ENCODE results near the gene SLCO3A1.

Gene SLCO3A1

DNA sequence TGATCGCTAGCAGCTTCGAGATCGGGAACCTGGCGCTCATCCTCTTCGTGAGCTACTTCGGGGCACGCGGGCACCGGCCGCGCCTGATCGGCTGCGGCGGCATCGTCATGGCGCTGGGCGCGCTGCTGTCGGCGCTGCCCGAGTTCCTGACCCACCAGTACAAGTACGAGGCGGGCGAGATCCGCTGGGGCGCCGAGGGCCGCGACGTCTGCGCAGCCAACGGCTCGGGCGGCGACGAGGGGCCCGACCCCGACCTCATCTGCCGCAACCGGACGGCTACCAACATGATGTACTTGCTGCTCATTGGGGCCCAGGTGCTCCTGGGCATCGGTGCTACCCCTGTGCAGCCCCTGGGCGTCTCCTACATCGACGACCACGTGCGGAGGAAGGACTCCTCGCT lies 62.5 kb downstream of the SLCO3A1 start:
- DNase-seq = no peak

DNA sequence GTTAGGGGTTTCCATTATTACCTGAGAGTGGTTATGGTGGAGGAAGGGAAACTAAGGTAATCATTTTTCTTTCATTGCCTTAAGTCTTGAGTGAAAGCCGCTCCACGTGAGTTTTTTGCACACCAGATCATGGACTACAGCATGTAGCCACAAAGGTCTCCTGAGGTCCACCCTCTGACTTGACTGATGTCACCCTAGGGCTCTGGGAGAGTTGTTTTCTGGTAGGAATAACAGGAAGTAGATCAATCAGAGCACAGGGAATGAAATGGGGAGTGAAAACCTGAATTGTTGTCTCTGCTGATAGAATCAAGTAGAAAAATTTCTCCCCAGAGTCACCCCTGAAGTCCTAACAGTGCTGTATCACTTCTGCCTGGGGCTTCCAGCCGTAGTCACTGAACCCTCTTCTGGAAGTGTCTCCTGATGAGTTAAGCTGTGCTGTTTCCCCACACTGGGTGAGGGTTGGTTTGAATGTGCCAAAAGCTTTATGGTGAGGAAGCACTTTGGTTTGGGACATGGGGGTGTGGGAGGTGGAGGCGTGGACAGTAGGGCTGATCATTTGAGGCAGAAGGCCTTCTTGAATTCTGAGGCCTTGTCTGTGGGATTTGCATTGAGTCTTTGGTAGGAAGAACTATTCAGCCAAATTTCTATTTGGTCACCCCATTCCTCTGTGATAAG lies 64.3 kb downstream of the SLCO3A1 start:
- no peak for DNase-seq

DNA sequence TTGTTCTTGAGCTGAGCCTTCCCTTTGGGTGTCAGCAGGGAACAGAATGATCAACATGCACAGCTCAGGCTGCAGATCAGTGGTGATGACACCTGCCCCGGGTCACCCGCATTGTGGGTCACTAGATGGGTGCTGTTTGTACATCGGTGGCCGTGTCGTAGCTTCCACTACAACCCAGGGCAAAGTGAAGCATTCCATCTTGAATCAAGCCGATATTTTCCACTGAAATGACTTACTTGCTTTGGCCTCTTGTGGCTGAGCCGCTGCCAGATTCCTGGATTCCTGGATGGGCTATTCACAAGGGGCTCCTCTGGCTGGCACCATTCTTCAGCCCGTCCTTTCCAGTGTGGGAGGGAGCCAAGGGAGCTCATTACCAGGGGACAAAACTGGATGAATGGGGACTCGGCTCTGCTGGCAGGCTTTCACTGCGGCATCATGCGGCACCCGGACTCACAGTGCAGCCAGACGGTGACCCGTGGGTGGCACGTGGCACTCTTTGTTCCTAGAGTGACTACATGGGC lies 65.6 kb downstream of the SLCO3A1 start:
- no peak for DNase-seq

DNA sequence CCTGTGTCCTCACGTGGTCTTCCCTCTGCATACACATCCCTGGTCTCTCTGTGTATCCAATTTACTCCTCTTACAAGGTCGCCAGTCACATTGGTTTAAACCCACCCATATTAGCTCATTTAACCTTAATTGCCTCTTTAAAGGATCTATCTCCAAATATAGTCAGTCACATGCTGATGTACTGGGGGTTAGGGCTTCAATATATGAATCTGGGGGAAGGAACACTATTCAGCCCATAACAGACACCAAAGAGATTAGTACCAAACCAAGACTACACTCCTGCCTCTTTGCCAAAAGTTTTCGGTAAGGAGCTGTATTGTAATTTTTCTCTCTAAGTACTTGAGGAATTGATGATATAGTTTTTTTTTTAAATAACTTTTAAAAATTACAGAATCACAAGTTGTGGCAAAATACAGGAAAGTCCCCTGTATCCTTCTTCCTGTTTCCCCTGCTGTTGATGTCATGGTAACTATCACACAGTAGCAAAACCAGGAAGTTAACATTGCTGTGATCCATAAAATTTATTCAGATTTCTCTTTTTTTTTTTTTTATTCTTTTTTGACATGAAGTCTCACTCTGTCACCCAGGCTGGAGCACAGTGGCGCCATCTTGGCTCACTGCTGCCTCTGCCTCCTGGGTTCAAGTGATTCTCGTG lies 67.8 kb downstream of the SLCO3A1 start:
- DNase-seq = peak; percentile 46

DNA sequence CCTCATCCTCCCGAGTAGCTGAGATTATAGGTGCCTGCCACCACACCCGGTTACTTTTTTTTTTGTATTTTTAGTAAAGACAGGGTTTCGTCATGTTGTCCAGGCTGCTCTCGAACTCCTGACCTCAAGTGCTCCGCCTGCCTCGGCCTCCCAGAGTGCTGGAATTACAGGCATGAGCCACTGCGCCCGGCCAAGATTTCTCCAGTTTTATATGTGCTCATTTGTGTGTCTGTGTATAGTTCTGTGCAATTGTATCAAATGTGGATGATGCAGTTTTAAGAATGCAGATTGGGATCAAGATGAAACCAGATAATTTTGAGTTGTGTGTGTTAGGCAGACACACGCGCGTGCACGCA lies 68.3 kb downstream of the SLCO3A1 start:
- no peak for DNase-seq

DNA sequence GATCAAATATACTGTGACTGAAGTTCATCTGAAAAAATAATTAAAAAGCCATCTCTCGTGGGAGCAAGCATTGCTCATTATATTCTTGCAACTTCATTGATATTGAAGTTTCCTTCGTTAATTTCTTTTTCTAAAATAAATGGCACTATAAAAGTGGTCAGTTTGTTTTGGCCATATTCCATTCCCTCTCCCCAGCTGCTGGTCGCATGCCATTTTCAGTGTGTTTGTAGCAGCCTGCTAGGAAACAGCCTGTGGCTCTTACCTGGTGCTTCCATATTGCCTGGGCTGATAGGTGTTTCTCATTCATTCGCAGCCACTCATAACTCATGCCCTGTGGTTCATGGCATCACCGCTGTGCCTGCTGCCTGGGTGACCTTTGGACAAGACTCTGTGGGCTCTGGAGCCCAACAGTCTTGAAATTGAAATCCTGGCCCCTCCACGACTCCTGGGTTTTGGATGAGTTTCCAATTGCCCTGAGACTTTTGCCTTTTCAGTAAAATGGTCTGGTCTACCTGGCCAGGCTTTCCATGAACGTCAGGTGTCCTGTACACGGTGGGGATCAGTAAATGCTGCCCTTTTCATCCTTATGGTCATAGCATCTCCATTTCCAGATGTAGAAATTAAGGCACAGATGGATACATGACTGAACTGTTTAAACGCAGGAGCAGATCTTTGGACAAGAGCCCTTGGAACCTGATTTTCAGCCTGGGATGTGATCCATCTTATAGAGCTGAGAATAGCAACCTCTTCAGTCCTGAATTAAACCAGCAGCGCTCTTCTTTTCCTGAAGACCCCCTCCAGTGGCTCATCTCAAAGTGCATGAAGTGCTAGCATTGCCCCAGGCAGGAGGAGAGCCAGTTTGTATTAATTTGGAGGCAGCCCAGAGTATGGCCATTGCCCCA lies 69.4 kb downstream of the SLCO3A1 start:
- DNase-seq = no peak

DNA sequence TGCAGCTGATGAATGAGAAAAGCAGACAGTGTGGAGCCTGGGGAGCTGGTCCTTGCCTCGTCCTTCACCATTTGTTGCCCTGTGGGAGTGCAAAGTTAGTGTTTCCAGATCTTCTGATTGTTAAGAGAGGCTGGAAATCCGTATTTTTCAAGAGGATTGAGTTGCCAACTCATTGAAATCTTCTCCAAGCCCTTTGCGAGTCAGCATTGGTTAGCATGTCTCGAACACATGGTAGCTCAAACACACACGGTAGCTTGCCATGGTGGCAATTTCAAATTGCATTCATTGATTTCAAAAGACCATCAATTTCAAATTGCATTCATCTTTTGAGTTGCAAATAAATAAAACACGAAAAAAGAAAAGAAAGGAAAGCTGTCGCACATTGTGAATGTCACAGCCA lies 70.7 kb downstream of the SLCO3A1 start:
- no peak for DNase-seq

DNA sequence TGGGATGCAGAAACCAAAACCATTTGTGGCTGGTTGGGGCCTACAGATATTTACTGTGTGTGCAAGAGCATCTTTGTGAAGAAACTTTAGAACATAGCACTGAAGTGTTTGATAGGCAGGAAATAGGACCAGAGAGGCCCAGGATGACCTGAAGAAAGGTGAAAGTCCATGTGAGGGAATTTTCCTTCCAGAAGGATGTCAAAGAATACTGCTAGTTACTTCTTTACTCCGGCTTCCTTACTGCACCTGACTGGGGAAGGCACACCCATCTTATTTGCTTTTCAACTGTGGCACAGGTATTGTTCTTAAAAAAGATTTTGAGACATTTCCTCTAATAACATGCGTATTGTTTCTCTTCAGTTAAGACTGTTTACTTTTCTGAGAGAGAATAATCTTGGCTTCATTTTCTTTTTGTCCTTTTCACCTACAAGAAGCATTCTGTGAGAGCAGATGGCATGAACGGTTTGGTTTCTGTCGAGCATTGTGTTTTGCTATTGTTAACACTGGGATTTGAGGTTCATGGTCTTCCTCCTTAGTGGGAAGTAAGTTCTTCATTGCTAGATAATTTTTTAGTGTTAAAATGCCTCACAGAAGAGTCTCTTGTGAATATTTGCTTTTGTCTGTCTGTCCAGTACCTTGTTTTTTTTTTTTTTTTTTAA lies 71.5 kb downstream of the SLCO3A1 start:
- DNase-seq = no peak

DNA sequence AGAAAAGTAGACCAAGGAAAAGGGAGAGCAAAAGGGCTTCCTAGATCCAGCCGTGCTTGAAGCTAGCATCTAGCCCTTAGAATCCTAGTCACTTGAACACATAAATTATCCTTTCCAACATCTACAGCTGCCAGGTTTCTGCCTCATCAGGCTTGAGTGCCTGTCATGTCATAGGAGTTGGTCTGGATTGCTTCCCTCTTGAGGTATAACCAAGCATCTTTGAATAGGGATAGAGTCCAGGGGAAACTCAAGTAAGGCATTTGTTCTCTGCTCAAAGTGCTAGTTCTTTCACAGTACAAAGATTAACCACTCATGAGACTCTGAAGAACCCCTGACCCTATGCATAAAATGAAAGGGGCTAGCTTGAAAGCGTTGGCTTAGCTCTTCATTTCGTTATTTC lies 72.3 kb downstream of the SLCO3A1 start:
- no peak for DNase-seq

DNA sequence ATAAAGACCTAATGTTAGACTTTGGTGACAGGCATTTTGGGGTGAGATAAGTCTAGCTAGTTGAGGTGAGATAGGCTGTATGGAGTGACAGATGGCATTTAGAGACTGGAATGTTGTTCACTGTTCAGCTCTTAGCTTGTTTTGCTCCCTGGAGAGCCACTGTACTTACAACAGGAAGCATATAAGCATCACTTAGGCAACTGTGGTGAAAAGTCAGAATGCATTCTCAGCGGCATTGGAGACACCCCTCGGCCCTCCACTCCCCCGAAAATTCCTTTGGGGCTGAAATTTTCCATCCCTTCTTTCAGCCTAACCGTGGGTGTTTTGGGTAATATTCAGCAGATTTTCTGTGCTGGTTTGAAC lies 73.4 kb downstream of the SLCO3A1 start:
- DNase-seq = no peak

DNA sequence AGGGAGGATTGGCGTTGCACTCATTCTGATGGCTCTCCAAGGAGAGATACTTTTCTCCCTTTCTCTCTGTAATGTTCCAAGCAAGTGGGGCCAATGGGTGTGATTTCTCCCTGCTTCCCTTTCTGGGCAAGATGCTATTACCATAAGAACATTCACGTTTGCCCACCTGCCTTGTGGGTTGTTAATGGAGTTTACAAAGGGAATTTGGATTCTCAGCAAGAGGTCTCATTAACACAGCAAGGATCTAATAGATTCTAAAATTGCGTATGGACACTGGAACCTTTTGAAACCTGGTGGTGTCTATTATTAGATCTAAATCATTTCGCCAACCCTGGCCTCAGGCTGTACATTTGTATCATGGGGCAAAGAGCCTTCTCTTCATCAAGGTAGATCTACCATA lies 74.1 kb downstream of the SLCO3A1 start:
- DNase-seq = no peak

DNA sequence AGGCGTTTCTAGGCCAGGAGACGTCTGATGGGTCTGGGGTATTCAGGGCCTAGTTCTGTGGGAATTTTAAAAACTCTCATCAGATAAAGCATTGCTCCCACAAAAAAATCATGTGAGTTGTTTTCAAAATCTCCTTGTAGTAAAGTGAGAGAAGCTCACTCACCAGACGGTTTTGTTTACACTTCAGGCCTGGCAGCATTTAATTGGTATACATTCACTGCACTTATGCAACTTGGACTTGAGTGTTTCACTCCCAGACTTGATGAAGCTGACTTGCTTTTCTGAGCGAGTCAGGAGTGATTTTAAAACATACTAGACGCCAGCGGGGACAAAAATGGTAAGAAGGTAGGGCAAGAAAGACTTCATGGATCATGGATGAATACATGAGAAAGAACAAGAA lies 75.2 kb downstream of the SLCO3A1 start:
- DNase-seq = no peak

DNA sequence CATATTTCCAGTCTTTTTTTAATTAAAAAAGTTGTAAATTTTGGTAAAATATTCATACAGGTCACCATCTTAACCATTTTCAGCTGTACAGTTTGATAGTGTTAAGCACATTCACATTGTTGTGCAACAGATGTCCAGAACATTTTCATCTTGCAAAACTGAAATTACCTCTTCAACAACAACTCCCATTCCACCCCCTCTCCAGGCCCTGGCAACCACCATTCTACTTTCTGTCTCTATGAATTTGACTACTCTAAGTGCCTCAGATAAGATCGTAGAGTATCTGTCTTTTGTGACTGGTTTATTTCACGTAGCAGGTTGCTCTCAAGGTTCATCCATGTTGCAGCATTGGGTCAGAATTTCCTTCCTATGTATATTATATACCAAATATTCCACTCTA lies 76.0 kb downstream of the SLCO3A1 start:
- DNase-seq = no peak

DNA sequence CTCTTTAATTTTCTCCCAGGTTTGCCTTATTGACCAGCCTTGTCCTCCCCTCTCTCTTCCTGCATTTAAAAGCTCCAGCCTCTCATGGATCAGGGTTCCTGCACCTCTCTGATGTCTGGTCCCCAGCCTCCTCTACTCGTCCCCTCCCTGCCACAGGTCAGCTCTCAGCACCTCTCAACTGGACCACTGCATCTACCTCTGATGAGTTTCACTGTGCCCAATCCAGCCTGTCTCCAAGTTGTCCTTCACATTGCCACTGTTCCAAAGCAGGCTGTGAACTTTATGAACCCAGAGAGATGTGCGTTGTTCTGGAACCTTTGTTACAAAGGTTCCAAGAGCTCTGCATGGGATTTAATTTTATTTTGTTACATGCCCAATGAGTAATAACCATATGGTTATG lies 76.6 kb downstream of the SLCO3A1 start:
- no peak for DNase-seq

DNA sequence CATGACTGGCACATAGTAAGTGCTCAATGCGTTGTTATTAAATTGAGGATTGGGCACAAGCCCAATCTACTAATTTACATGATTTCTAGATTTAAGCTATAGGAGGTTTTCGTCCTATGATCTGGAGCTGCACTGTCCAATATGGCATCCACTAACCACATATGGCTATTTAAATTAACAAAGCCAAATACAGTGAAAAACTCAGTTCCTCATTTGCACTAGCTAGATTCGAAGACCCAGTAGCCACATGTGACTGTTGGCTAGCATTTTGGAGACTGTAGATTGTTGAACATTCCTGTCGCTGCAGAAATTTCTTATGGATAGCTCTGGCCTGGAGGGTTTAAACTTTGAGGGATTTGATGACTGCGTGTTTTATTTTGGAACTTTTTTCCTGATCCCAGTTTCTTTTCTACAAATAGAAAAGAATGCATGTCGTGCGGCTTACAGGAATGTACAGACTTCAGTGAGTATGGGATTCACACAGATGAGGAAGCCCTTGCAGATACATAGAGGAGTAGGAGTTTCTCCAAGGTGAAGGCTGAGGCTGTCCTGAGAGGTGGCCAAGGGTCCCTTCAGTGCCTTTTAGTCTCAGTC lies 82.8 kb downstream of the SLCO3A1 start:
- DNase-seq = no peak

DNA sequence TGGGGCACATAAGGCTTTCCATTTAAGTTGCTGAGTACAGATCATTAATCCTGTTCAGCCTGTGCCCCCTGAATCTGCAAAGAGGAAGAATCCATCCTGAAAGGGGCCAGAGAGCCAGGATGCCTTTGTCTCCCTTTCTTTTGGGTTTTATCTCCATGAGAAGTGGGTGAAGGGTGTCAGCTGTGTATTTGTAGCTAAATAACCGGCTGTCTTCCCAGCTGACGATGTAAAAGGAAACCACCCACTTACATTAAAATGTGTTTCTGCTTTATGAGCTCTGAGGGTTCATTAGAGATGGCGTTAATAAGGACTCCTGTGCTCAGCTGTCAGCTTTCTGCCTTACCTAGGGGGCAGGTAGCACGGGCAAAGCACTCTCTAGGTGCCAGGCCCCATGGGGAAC lies 83.4 kb downstream of the SLCO3A1 start:
- no peak for DNase-seq

DNA sequence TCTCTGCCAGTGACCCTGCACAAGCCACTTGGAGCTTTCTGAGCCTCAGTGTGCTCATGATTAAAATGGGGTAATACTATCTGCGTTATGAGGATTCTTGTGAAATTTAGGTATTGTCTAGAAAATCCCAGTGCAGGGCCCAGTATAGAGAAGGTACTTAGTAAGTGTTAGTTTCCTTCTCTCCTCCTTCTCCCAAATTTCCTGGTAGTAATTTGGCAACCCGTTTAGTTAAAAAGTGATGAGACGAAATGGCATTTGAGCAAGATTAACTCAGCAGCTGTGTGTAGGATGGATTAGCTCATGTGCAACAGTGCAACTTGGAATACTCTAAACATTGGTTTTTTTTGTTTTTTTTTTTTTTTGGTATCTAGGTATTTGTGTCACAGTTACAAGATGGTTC lies 84.6 kb downstream of the SLCO3A1 start:
- no peak for DNase-seq

DNA sequence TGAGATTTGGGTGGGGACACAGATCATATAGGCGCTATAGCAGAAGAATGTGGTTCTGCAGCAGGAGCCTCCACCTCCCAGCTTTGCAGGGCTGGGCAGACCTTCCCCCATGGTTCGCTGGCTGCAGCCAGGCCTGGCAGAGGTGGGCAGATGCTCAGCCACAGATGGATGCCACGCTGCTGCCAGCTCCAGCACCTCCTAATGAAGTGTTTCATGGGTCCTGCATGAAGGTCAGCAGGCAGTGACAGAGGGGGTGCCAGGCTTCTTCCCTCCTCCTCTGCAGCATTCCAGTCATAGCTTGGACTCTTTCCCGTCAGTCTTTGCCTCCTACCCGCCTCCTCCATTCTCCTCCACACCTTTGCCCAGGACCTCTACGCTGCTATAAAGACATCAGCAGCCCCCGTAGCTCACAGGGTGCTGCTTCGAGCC lies 85.9 kb downstream of the SLCO3A1 start:
- no peak for DNase-seq

DNA sequence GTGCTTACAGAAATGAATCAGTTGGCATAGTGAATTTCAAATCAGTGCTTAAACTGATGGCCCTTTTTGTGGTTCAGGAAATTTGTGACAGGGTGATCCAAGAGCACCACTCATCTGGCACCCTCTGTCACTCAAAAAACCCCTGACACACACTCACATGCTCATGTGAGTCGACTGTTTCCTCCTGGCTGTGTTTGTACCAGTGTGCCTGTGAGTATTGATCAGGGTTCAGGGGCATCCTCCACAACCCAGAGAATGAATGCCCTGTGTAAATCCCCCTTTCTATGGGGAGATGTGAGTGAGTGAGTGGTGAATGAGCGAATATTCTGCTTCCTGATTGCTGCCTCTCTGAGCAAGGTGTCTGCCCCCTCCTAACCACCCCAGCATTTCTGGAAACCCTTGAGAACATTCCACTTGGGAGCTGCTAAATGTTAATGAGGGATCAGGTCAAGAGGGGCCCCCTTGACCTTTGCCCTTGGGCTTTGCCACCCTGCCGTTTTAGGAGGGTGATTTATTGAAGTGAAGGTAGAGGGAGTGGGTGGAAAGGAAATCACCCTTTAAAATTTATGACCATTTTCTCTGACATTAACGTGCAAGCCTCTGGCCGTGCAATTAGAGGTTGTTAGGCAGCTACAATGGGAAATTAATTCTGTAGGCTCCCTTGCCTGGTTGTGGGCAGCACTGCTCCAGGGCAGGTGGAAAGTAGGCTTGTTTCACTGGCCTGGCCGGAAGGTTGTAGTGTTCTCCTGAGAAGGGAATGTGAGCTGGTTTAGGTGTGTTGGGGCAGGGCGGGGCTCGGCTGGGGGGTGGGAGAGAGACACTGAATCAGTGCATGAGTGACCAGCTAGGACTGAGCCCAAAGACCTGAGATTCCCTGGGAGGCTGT lies 87.2 kb downstream of the SLCO3A1 start:
- no peak for DNase-seq

DNA sequence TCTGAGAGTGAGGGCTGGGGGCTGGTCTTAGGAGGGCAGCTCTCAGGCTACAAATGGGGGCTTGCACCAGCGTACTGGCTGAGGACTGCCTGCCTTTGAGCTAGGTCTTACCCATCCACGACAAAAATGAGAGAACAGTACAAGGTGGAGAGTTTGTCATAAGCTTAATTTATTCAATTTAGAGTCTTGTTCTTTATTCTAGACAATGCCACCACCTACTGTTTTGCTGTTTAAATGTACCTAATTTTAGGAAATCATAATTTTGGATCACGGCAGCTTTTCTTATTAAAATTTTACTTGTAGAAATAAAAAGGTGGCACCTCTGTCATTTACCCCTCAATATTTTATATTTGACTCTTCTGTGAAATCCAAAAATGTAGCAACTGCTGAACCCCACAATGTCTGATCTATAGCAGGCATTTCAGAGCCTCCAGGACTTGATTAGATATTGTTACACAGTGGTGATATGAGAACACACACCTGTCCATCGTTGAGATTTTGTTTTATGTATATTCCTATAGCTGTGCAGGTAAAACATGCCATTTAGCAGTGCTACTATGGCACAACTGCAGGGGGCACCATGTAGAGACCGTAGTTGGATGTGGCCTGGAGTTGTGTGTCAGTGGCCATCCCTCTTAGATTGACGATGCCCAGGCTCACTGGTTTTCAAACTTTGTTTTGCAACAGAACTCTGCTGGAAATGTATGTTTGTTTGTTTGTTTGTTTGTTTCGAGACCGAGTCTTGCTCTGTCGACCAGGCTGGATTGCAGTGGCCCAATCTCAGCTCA lies 88.6 kb downstream of the SLCO3A1 start:
- no peak for DNase-seq

All from central memory CD4-positive, alpha-beta T cell (primary cell).